B cell (primary cell): Measurements from ENCODE around the gene FBXO27. TPM values are rescaled to one million over a fixed set of nuclear protein-coding genes. Genes with fewer than 3 reads are reported as not detected.

Experiments
- ATAC-seq: fragments of 200-7000 bp; cut with Tn5 transposase; one replicate; pipeline ENCODE4 v1.10.0; 2021; ENCODE audit warnings: low read depth, mild to moderate bottlenecking, moderate number of reproducible peaks, moderate library complexity
- CTCF ChIA-PET: fragments of 350-600 bp; sonication (Branson Sonifier 250); formaldehyde crosslinking; loops from one replicate; lab custom pipeline; 2021; ENCODE audit warnings: antibody characterized with exemption, inconsistent platforms; lab: Charles Lee
- POLR2A ChIA-PET: fragments of 350-600 bp; sonication (Branson Sonifier 250); formaldehyde crosslinking; loops from one replicate; lab custom pipeline; 2021; ENCODE audit warnings: antibody characterized with exemption; lab: Charles Lee
- DNase-seq: peaks from one replicate; pipeline ENCODE4 v3.0.0; 2013
- H2AFZ ChIP-seq: 2 replicates; pipeline ENCODE4 v1.6.1; 2012; ENCODE audit warnings: mild to moderate bottlenecking, low read depth, low read length; ENCODE audit not compliant: insufficient read depth, poor library complexity, severe bottlenecking
- H3K27ac ChIP-seq, 2 donors: 1 replicate in 1 of 2; 2 replicates in 1 of 2; pipeline ENCODE4 v1.5.1; 2012 to 2013; ENCODE audit warnings: low read length in 2 of 2, mild to moderate bottlenecking in 2 of 2, moderate library complexity in 1 of 2
- H3K27me3 ChIP-seq, 4 experiments: fragments of 200-600 bp in 1 of 4; sonication (generic) in 1 of 4; replicated peaks in 1 of 4; 1 replicate in 2 of 4; 2 replicates in 2 of 4; pipeline versions ENCODE4 v1.6.1 to v1.7.0; 2013 to 2016; ENCODE audit warnings: low read length in 3 of 4, mild to moderate bottlenecking in 2 of 4, mixed read lengths in 1 of 4, moderate library complexity in 1 of 4; ENCODE audit not compliant: insufficient read depth in 4 of 4, control insufficient read depth in 3 of 4; ENCODE audit errors: control extremely low read depth in 1 of 4
- H3K36me3 ChIP-seq, 2 experiments: replicated peaks in 1 of 2; 1 replicate in 1 of 2; 2 replicates in 1 of 2; pipeline versions ENCODE4 v1.6.1 to v1.7.1; 2013; ENCODE audit warnings: low read length in 1 of 2; ENCODE audit not compliant: insufficient read depth in 2 of 2, control insufficient read depth in 1 of 2; ENCODE audit errors: control extremely low read depth in 1 of 2, extremely low read depth in 1 of 2
- H3K4me1 ChIP-seq, 2 donors: fragments of 200-600 bp in 1 of 2; sonication (generic) in 1 of 2; 1 replicate in 1 of 2; 2 replicates in 1 of 2; pipeline versions ENCODE4 v1.5.1 to v1.6.1; 2013 to 2017; ENCODE audit warnings: low read length in 2 of 2; ENCODE audit not compliant: control insufficient read depth in 2 of 2, insufficient read depth in 2 of 2
- H3K4me2 ChIP-seq: replicated peaks from 2 replicates; pipeline ENCODE3; 2012; ENCODE audit warnings: mild to moderate bottlenecking, low read depth, low read length; ENCODE audit not compliant: poor library complexity, severe bottlenecking
- H3K4me3 ChIP-seq, 5 experiments: fragments of 200-600 bp in 1 of 5; sonication (generic) in 1 of 5; 1 replicate in 3 of 5; 2 replicates in 2 of 5; pipeline versions ENCODE4 v1.5.1 to v1.7.0; 2011 to 2016; ENCODE audit warnings: low read length in 4 of 5, mild to moderate bottlenecking in 4 of 5, low read depth in 2 of 5, control low read depth in 1 of 5, moderate library complexity in 1 of 5; ENCODE audit not compliant: insufficient read depth in 1 of 5; ENCODE audit errors: control extremely low read depth in 1 of 5, extremely low read depth in 1 of 5
- H3K79me2 ChIP-seq: fragments of 200-600 bp; sonication (generic); one replicate; pipeline ENCODE4 v1.6.0; 2016; ENCODE audit warnings: low read length; ENCODE audit not compliant: control insufficient read depth, insufficient read depth
- H3K9ac ChIP-seq: fragments of 200-600 bp; sonication (generic); 2 replicates; pipeline ENCODE4 v1.6.1; 2017; ENCODE audit warnings: mild to moderate bottlenecking, low read length, moderate library complexity
- H3K9me3 ChIP-seq, 3 donors: one replicate each; pipeline versions ENCODE4 v1.6.1 to v1.7.1; 2013; ENCODE audit warnings: low read length in 2 of 3; ENCODE audit not compliant: control insufficient read depth in 2 of 3, insufficient read depth in 1 of 3; ENCODE audit errors: control extremely low read depth in 1 of 3
- H4K20me1 ChIP-seq: 2 replicates; pipeline ENCODE4 v1.6.0; 2012; ENCODE audit warnings: mild to moderate bottlenecking, low read length; ENCODE audit not compliant: insufficient read depth, control insufficient read depth, poor library complexity, severe bottlenecking
- H3K27ac Mint-ChIP-seq: one replicate; pipeline ENCODE4 v1.8.0; 2021; ENCODE audit warnings: mixed read lengths
- H3K27me3 Mint-ChIP-seq: one replicate; pipeline ENCODE4 v1.8.0; 2021; ENCODE audit warnings: mixed read lengths
- H3K4me1 Mint-ChIP-seq: one replicate; pipeline ENCODE4 v1.8.0; 2021; ENCODE audit warnings: mixed read lengths
- H3K4me3 Mint-ChIP-seq: one replicate; pipeline ENCODE4 v1.8.0; 2021; ENCODE audit warnings: mixed read lengths
- H3K9me3 Mint-ChIP-seq: one replicate; pipeline ENCODE4 v1.8.0; 2022; ENCODE audit warnings: mixed read lengths; ENCODE audit not compliant: insufficient read depth
- CTCF ChIP-seq: fragments of 200-600 bp; IDR thresholded peaks from one replicate; pipeline ENCODE4 v1.8.0; 2022; ENCODE audit warnings: antibody characterized with exemption, mild to moderate bottlenecking
- EZH2 ChIP-seq: IDR thresholded peaks from 2 replicates; pipeline ENCODE4 v1.6.1; 2012; ENCODE audit warnings: borderline replicate concordance, low read depth, mild to moderate bottlenecking, moderate library complexity, low read length; ENCODE audit not compliant: insufficient read depth, poor library complexity, severe bottlenecking
- WGBS: methylation state at CpG from one replicate; pipeline ENCODE4 v1.1.5; 2013; ENCODE audit warnings: missing lambda C conversion rate; ENCODE audit not compliant: insufficient coverage; 5-methylcytosine and 5-hydroxymethylcytosine counted together
- intact Hi-C: fragments of 100-400 bp; cut with micrococcal nuclease; formaldehyde crosslinking; loops from one replicate; pipeline ENCODE4 v1.10.0; 2022
- polyA plus RNA-seq: library from polyadenylated mRNA; depleted of rRNA; stranded (reverse); fragments of >200 nt; gene quantifications from 2 replicates; pipeline ENCODE4 v1.2.3, GENCODE V29; 2012
- total RNA-seq, 2 donors: library from RNA; stranded (reverse); fragments of 120-200 nt in 1 of 2; gene quantifications; 1 replicate in 1 of 2; 2 replicates in 1 of 2; pipeline versions ENCODE4 v1.2.3 to v1.2.4, GENCODE V29; 2013 to 2022

FBXO27 gene
- total and polyA plus RNA-seq, 2 donors (not counting 1 experiment from before 2014, with no cell fraction given), result 0.12 to 0.18 TPM

GRCh38 chr19:39067104-39067503, 34.8 kb upstream of the FBXO27 start:
- ChIA-PET POLR2A (no interaction called here), CTCF (interaction anchor here (0.6 kb wide), 1 partner anchor 249 kb away, joined by 4 read pairs; no protein-coding TSS in a partner anchor)
- Mint-ChIP-seq H3K9me3 (no peaks in the 10 kb centered on the region), H3K4me3 (no peak overlapping the region), H3K4me1 (no peaks in the 10 kb centered on the region), H3K27ac (no peak overlapping the region), H3K27me3 (peaks cover 15% of the 10 kb centered on the region)
- 93% methylated on average over 4 of the region's 4 CpGs for WGBS
- Histone ChIP-seq H3K27me3 (no peaks in the 10 kb centered on the region), H3K79me2 (no peaks in the 10 kb centered on the region), H4K20me1 (no peaks in the 10 kb centered on the region), H3K9me3 (no peaks in the 10 kb centered on the region), H3K4me3 (no peak overlapping the region), H3K9ac (no peak overlapping the region), H2AFZ (no peak overlapping the region), H3K4me1 (no peaks in the 10 kb centered on the region), H3K27ac (no peak overlapping the region), H3K4me2 (no peak overlapping the region), H3K36me3 (no peaks in the 10 kb centered on the region)
- TF ChIP-seq EZH2 (no peak), CTCF (no peak)
- ATAC-seq (no peak), DNase-seq (no peak)
- intact Hi-C loops, result no loop called here

DNA sequence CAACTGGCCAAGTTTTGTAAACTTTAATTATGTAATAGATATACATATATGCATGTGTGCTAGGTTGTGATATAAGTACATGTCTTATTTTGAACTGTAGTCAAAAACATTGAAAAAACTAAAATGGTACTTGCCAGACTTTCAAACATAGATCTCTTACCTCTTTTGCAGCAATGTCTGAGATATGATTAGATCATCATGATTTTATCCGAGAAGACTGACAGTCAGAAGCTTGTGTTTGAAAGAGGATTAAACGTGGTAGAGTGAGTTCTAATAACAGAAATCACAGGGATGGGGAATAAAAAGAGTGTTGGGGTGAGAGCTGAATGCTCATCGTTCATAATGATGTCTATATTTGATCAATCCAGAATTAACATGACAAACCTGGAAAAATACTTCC, 33.6 kb upstream of the FBXO27 start:
- CTCF ChIA-PET, result no interaction called here
- TF ChIP-seq CTCF, result no peak
- TF ChIP-seq EZH2, result no peak

More for the DNA sequence above, 33.6 kb upstream of the FBXO27 start:
- ATAC-seq (no peak), DNase-seq (no peak)
- H3K9me3 Mint-ChIP-seq, result no peaks in the 10 kb centered on the region
- Histone ChIP-seq H3K9ac (no peak overlapping the region), H3K27ac (no peak overlapping the region), H3K4me1 (no peaks in the 10 kb centered on the region), H3K79me2 (no peaks in the 10 kb centered on the region), H3K27me3 (no peaks in the 10 kb centered on the region), H2AFZ (no peak overlapping the region), H3K4me2 (no peak overlapping the region), H3K9me3 (no peaks in the 10 kb centered on the region), H3K4me3 (no peak overlapping the region), H3K36me3 (no peaks in the 10 kb centered on the region), H4K20me1 (no peaks in the 10 kb centered on the region)
- H3K4me3 Mint-ChIP-seq, result no peak overlapping the region
- POLR2A ChIA-PET, result no interaction called here
- intact Hi-C loops, result no loop called here
- no peaks in the 10 kb centered on the region for H3K4me1 Mint-ChIP-seq
- peaks cover 15% of the 10 kb centered on the region for H3K27me3 Mint-ChIP-seq
- no CpG with 5 or more reads among the region's 3 CpGs for WGBS
- H3K27ac Mint-ChIP-seq, result no peak overlapping the region
